Left lobe of liver (tissue), 2 donors: Measurements from ENCODE around the gene LIFR. TPM values are rescaled to one million over a fixed set of nuclear protein-coding genes. Genes with fewer than 3 reads are reported as not detected.
"Not testable (repeated sequence)": the region's sequence is repeated elsewhere in the genome, so short reads cannot be mapped to it uniquely, and the experiment has no call there.

Experiments
- ATAC-seq: fragments of 200-7000 bp; cut with Tn5 transposase; one replicate; pipeline ENCODE4 v1.9.1; 2020; ENCODE audit warnings: mild to moderate bottlenecking, moderate library complexity
- DNase-seq: peaks from one replicate; pipeline ENCODE4 v3.0.0-alpha.2; 2020; ENCODE audit warnings: low spot score
- total RNA-seq: library from RNA; stranded (reverse); gene quantifications from one replicate; pipeline ENCODE4 v1.2.1, GENCODE V29; 2021
- donor health status: DM: no; HTN: no; CAD: no; lungs with moderate emphysema.
- donor health status: DM: no; HTN: yes; CAD: no.

LIFR gene
- total RNA-seq, 1 donor from 2014 or later, result 21.9 TPM

GRCh38 chr5:38582293-38582974 is 26.0 kb upstream of the LIFR start:
- DNase-seq (no peak), ATAC-seq (no peak)

- no peak for DNase-seq
- ATAC-seq, result no peak
Measured at GRCh38 chr5:38581597-38581996, 25.2 kb upstream of the LIFR start.

GRCh38 chr5:38579105-38579504 is 22.7 kb upstream of the LIFR start:
- DNase-seq (no peak), ATAC-seq (no peak)

- ATAC-seq (no peak), DNase-seq (no peak)
Measured at GRCh38 chr5:38576961-38577684, 20.7 kb upstream of the LIFR start.

- DNase-seq (no peak), ATAC-seq (no peak)
Measured at GRCh38 chr5:38576442-38576841, 20.0 kb upstream of the LIFR start.

- DNase-seq (no peak), ATAC-seq (no peak)
Measured at GRCh38 chr5:38575476-38575875, 19.0 kb upstream of the LIFR start.

- ATAC-seq, result no peak
- no peak for DNase-seq
Measured at GRCh38 chr5:38574009-38574408, 17.6 kb upstream of the LIFR start.

GRCh38 chr5:38573521-38573920 is 17.1 kb upstream of the LIFR start:
- no peak for ATAC-seq
- no peak for DNase-seq

- ATAC-seq (no peak), DNase-seq (no peak)
Measured at GRCh38 chr5:38569180-38569579, 12.7 kb upstream of the LIFR start.

- DNase-seq, ATAC-seq: not testable (repeated sequence)
Measured at GRCh38 chr5:38567306-38567705, 10.9 kb upstream of the LIFR start.

- no peak for DNase-seq
- no peak for ATAC-seq
Measured at GRCh38 chr5:38563624-38564023, 7.2 kb upstream of the LIFR start.

- ATAC-seq, result no peak
- DNase-seq, result no peak
Measured at GRCh38 chr5:38562444-38563210, 6.2 kb upstream of the LIFR start.

GRCh38 chr5:38559428-38559827 is 3.0 kb upstream of the LIFR start:
- DNase-seq (no peak), ATAC-seq (no peak)

- DNase-seq (no peak), ATAC-seq (no peak)
Measured at GRCh38 chr5:38557792-38558191, 1.3 kb upstream of the LIFR start.

GRCh38 chr5:38557308-38557710 is 863 bp upstream of the LIFR start:
- DNase-seq (no peak), ATAC-seq (no peak)

GRCh38 chr5:38556088-38556598 is 303 bp downstream of the LIFR start:
- ATAC-seq (peak; percentile 56), DNase-seq (no peak)

- ATAC-seq, result no peak
- no peak for DNase-seq
Measured at GRCh38 chr5:38555354-38556087, 925 bp downstream of the LIFR start.

- DNase-seq (no peak), ATAC-seq (no peak)
Measured at GRCh38 chr5:38554861-38555260, 1.6 kb downstream of the LIFR start.

GRCh38 chr5:38554403-38554802 is 2.0 kb downstream of the LIFR start:
- DNase-seq, result no peak
- ATAC-seq, result no peak

- no peak for ATAC-seq
- no peak for DNase-seq
Measured at GRCh38 chr5:38553001-38553521, 3.4 kb downstream of the LIFR start.
